PC-3 (cell line): ENCODE results near the gene BUD13. TPM values are rescaled to one million over a fixed set of nuclear protein-coding genes. Genes with fewer than 3 reads are reported as not detected.
A peak's percentile ranks its signal among the peaks of the same experiment; 100 is the strongest.

Experiments
- ATAC-seq: fragments of 200-7000 bp; cut with Tn5 transposase; 2 replicates; pipeline ENCODE4 v1.9.1; 2020; ENCODE audit warnings: mild to moderate bottlenecking, moderate library complexity
- BruUV-seq: library from RNA; stranded (reverse); fragments of 400-500 nt; replicated peaks from 2 replicates; lab custom pipeline; 2021; lab: Mats Ljungman, UMichigan
- CTCF ChIA-PET: fragments of 300-600 bp; sonication (Branson Sonifier 250); formaldehyde crosslinking; loops from one replicate; lab custom pipeline; 2022; ENCODE audit warnings: antibody characterized with exemption; lab: Charles Lee
- POLR2A ChIA-PET: fragments of 300-600 bp; sonication (Branson Sonifier 250); formaldehyde crosslinking; loops from one replicate; lab custom pipeline; 2022; ENCODE audit warnings: antibody characterized with exemption; ENCODE audit not compliant: unreplicated experiment; lab: Charles Lee
- DNase-seq: peaks from one replicate; pipeline ENCODE4 v3.0.0-alpha.2; 2015
- H2AFZ ChIP-seq: fragments of 300-600 bp; sonication (generic); 2 replicates; pipeline ENCODE4 v1.6.0; 2016; ENCODE audit warnings: antibody characterized with exemption, low read length
- H3F3A ChIP-seq: fragments of 300-600 bp; sonication (generic); one replicate; pipeline ENCODE4 v1.6.0; 2017; ENCODE audit warnings: antibody characterized with exemption, low read length, control low read depth, mild to moderate bottlenecking; ENCODE audit not compliant: unreplicated experiment
- H3K27ac ChIP-seq: fragments of 300-600 bp; sonication (generic); 2 replicates; pipeline ENCODE4 v1.5.1; 2016; ENCODE audit warnings: mild to moderate bottlenecking, low read length
- H3K27me3 ChIP-seq: fragments of 300-600 bp; sonication (generic); 2 replicates; pipeline ENCODE4 v1.6.1; 2016; ENCODE audit warnings: low read length, mixed read lengths
- H3K36me3 ChIP-seq: fragments of 300-600 bp; sonication (generic); 2 replicates; pipeline ENCODE4 v1.6.1; 2016; ENCODE audit warnings: low read depth, mixed run types, low read length, mixed read lengths
- H3K4me1 ChIP-seq: fragments of 300-600 bp; sonication (generic); 2 replicates; pipeline ENCODE4 v1.5.1; 2016; ENCODE audit warnings: low read length; ENCODE audit not compliant: insufficient read depth
- H3K4me2 ChIP-seq: fragments of 300-600 bp; sonication (generic); 2 replicates; pipeline ENCODE4 v1.6.0; 2016; ENCODE audit warnings: low read length
- H3K4me3 ChIP-seq: fragments of 300-600 bp; sonication (generic); 2 replicates; pipeline ENCODE4 v1.5.1; 2016; ENCODE audit warnings: mild to moderate bottlenecking, low read length, mixed read lengths
- H3K79me2 ChIP-seq: fragments of 300-600 bp; sonication (generic); 2 replicates; pipeline ENCODE4 v1.6.1; 2017; ENCODE audit warnings: low read length, mixed read lengths
- H3K9ac ChIP-seq: fragments of 300-600 bp; sonication (generic); 2 replicates; pipeline ENCODE4 v1.6.0; 2016; ENCODE audit warnings: mild to moderate bottlenecking, low read length
- H3K9me2 ChIP-seq: fragments of 300-600 bp; sonication (generic); replicated peaks from 2 replicates; pipeline ENCODE4 v1.6.1; 2016; ENCODE audit warnings: mixed run types, low read length, mixed read lengths
- H3K9me3 ChIP-seq: fragments of 300-600 bp; sonication (generic); 2 replicates; pipeline ENCODE4 v1.6.1; 2016; ENCODE audit warnings: low read length, mixed read lengths
- H4K20me1 ChIP-seq: fragments of 300-600 bp; sonication (generic); 2 replicates; pipeline ENCODE4 v1.6.1; 2016; ENCODE audit warnings: low read length, mixed read lengths
- EZH2 ChIP-seq: fragments of 300-600 bp; sonication (generic); IDR thresholded peaks from one replicate; pipeline ENCODE4 v1.6.1; 2017; ENCODE audit warnings: antibody characterized with exemption, mild to moderate bottlenecking, low read length; ENCODE audit not compliant: unreplicated experiment
- EZH2phosphoT487 ChIP-seq: fragments of 300-600 bp; sonication (generic); IDR thresholded peaks from 2 replicates; pipeline ENCODE4 v1.6.1; 2018; ENCODE audit warnings: mild to moderate bottlenecking, antibody characterized with exemption, low read length, borderline replicate concordance
- intact Hi-C: fragments of 100-400 bp; cut with micrococcal nuclease; formaldehyde crosslinking; loops from 2 replicates; pipeline ENCODE4 v1.9.0; 2023
- total RNA-seq: library from RNA; depleted of rRNA; stranded (reverse); fragments of >200 nt; gene quantifications from 2 replicates; pipeline ENCODE4 v1.2.3, GENCODE V29; 2014
- TF ChIP-seq, protein P1 (sequence below): fragments of 300-600 bp; sonication (generic); conservative IDR thresholded peaks from 2 replicates; pipeline ENCODE4 v1.5.1; 2017; ENCODE audit warnings: antibody characterized with exemption, low read depth, mild to moderate bottlenecking, low read length

Gene BUD13
- total RNA-seq, 1 experiment from 2014 or later, result 28.9 TPM

DNA sequence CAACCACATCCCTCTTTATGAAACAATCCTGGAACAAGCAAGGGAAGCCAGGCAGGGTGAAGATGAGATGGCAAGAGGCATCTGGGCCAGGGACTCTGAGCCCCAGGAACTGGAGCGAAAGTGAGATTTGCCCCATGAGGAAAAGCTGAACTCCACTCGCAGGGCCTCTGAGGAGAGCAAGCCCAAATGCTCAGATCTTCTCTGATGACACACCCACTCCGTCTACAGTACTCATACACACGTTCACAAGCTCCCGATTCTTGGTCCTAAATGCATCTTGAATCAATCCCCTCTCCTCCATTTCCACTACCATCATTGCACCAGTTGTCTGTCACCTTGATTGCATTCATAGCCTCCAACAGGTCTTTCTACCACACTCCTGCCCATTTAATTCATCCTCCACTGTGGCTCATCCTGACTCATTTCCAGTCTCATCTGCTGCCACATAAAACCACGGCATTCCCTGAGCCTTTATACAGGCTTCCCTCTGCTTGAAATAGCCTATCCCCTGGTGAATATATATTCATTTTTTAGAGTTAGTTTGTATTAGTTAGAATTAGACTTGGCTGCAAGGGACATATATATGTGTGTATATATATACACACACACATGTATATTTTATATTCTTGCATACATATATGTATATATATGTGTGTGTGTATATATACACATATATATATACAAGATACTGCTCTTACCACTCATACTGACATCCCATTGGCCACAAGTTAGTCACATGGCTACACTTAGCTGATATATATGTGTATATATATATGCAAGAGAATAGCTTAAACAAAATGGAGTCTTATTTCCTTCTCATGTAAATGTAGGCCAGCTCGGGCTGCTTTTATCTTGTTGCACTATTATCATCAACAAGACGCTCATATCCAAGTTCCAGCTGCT, 20.3 kb upstream of the BUD13 start:
- BruUV-seq, result no TSS peak
- H2AFZ ChIP-seq, result no peak overlapping the region
- H3K4me1 ChIP-seq, result peaks cover 25% of the 10 kb centered on the region
- no peaks in the 10 kb centered on the region for H3K9me2 ChIP-seq
- ChIA-PET CTCF (interaction anchor here (0.9 kb wide), 1 partner anchor 43 kb away, joined by 4 read pairs; no protein-coding TSS in a partner anchor), POLR2A (no interaction called here)
- no peak for TF ChIP-seq EZH2
- TF ChIP-seq, protein P1, sequence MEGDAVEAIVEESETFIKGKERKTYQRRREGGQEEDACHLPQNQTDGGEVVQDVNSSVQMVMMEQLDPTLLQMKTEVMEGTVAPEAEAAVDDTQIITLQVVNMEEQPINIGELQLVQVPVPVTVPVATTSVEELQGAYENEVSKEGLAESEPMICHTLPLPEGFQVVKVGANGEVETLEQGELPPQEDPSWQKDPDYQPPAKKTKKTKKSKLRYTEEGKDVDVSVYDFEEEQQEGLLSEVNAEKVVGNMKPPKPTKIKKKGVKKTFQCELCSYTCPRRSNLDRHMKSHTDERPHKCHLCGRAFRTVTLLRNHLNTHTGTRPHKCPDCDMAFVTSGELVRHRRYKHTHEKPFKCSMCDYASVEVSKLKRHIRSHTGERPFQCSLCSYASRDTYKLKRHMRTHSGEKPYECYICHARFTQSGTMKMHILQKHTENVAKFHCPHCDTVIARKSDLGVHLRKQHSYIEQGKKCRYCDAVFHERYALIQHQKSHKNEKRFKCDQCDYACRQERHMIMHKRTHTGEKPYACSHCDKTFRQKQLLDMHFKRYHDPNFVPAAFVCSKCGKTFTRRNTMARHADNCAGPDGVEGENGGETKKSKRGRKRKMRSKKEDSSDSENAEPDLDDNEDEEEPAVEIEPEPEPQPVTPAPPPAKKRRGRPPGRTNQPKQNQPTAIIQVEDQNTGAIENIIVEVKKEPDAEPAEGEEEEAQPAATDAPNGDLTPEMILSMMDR, result no peak
- TF ChIP-seq EZH2phosphoT487, result no peak
- no peak overlapping the region for H3K27ac ChIP-seq
- H3K79me2 ChIP-seq, result no peaks in the 10 kb centered on the region
- H3F3A ChIP-seq, result no peaks in the 10 kb centered on the region
- H3K4me3 ChIP-seq, result no peak overlapping the region
- no peaks in the 10 kb centered on the region for H4K20me1 ChIP-seq
- H3K9me3 ChIP-seq, result no peaks in the 10 kb centered on the region
- peak overlapping the region; percentile 27 for H3K4me2 ChIP-seq
- intact Hi-C loops, result loop anchor here (5.0 kb wide), 2 partner anchors 59 to 314 kb away; no protein-coding TSS in a partner anchor
- DNase-seq, result peak; percentile 92
- H3K27me3 ChIP-seq, result no peaks in the 10 kb centered on the region
- H3K36me3 ChIP-seq, result no peaks in the 10 kb centered on the region
- no peak overlapping the region for H3K9ac ChIP-seq
- peak; percentile 96 for ATAC-seq

- H2AFZ ChIP-seq, result no peak overlapping the region
- CTCF ChIA-PET, result no interaction called here
- no TSS peak for BruUV-seq
These were observed 19.5 kb upstream of the BUD13 start for GRCh38 chr11:116792144-116792868.

More at GRCh38 chr11:116792144-116792868, 19.5 kb upstream of the BUD13 start:
- no peaks in the 10 kb centered on the region for H3K9me2 ChIP-seq
- H4K20me1 ChIP-seq, result no peaks in the 10 kb centered on the region
- POLR2A ChIA-PET, result no interaction called here
- H3K27me3 ChIP-seq, result no peaks in the 10 kb centered on the region
- H3K9ac ChIP-seq, result no peak overlapping the region
- no peaks in the 10 kb centered on the region for H3K36me3 ChIP-seq
- H3K79me2 ChIP-seq, result peaks cover 5% of the 10 kb centered on the region
- intact Hi-C loops, result loop anchor here (5.0 kb wide), 2 partner anchors 60 to 315 kb away; no protein-coding TSS in a partner anchor
- no peak overlapping the region for H3K4me3 ChIP-seq
- no peaks in the 10 kb centered on the region for H3F3A ChIP-seq
- peaks cover 26% of the 10 kb centered on the region for H3K4me1 ChIP-seq
- ATAC-seq (no peak), DNase-seq (no peak)
- TF ChIP-seq EZH2 (no peak), EZH2phosphoT487 (no peak)
- TF ChIP-seq, protein P1, result no peak
- H3K9me3 ChIP-seq, result no peaks in the 10 kb centered on the region
- no peak overlapping the region for H3K27ac ChIP-seq
- H3K4me2 ChIP-seq, result peak overlapping the region; percentile 27
